HEK293 (cell line): ENCODE results near the gene KREMEN2.

Experiments used
- CTCF ChIA-PET: fragments of 350-600 bp; formaldehyde crosslinking; extraction: SDS; loops from one replicate; lab custom pipeline; 2021; ENCODE audit warnings: antibody characterized with exemption; lab: Yijun Ruan, JAX
- POLR2A ChIA-PET: fragments of 300-600 bp; formaldehyde crosslinking; extraction: SDS; loops from one replicate; lab custom pipeline; 2020; ENCODE audit warnings: antibody characterized with exemption, inconsistent platforms; lab: Yijun Ruan, JAX
- H3K27ac ChIP-seq: fragments of 200-500 bp; sonication (Bioruptor generic); 2 replicates; pipeline ENCODE4 v1.5.1; 2014; ENCODE audit warnings: low read depth, low read length, control low read depth, inconsistent platforms; ENCODE audit errors: extremely low read depth
- H3K36me3 ChIP-seq, 2 experiments: fragments of 200-500 bp in 1 of 2; sonication (Bioruptor generic) in 1 of 2; 1 replicate in 1 of 2; 2 replicates in 1 of 2; pipeline ENCODE4 v1.5.1; 2014 to 2017; ENCODE audit warnings: inconsistent platforms in 2 of 2, low read length in 2 of 2; ENCODE audit not compliant: control insufficient read depth in 2 of 2, insufficient read depth in 1 of 2
- H3K4me1 ChIP-seq: fragments of 200-500 bp; sonication (Bioruptor generic); 2 replicates; pipeline ENCODE4 v1.5.1; 2014; ENCODE audit warnings: mild to moderate bottlenecking, low read length, inconsistent platforms; ENCODE audit not compliant: control insufficient read depth, insufficient read depth
- H3K4me3 ChIP-seq: 2 replicates; pipeline ENCODE4 v1.5.1; 2011; ENCODE audit warnings: low read depth, mild to moderate bottlenecking, control low read depth, low read length, moderate library complexity
- H3K9me3 ChIP-seq: fragments of 200-500 bp; sonication (Bioruptor generic); 2 replicates; pipeline ENCODE4 v1.5.1; 2014; ENCODE audit warnings: low read depth, low read length, inconsistent platforms; ENCODE audit not compliant: control insufficient read depth, insufficient read depth
- GLIS2 ChIP-seq: fragments of 450-650 bp; formaldehyde crosslinking; IDR thresholded peaks from 2 replicates; pipeline ENCODE4 v1.5.1; 2016; ENCODE audit warnings: missing biosample characterization, missing genetic modification characterization
- SALL2 ChIP-seq: fragments of 450-650 bp; formaldehyde crosslinking; IDR thresholded peaks from 2 replicates; pipeline ENCODE4 v1.5.0; 2017; ENCODE audit warnings: missing biosample characterization, mild to moderate bottlenecking, missing genetic modification characterization, borderline replicate concordance
- SP3 ChIP-seq: fragments of 450-650 bp; formaldehyde crosslinking; IDR thresholded peaks from 2 replicates; pipeline ENCODE4 v1.5.1; 2016; ENCODE audit warnings: missing biosample characterization, missing genetic modification characterization
- ZBTB48 ChIP-seq: fragments of 450-650 bp; formaldehyde crosslinking; IDR thresholded peaks from 2 replicates; pipeline ENCODE4 v1.5.1; 2016; ENCODE audit warnings: missing biosample characterization, missing genetic modification characterization
- ZNF140 ChIP-seq: fragments of 450-650 bp; formaldehyde crosslinking; IDR thresholded peaks from 2 replicates; pipeline ENCODE4 v1.5.1; 2016; ENCODE audit warnings: missing biosample characterization, missing genetic modification characterization
- ZNF157 ChIP-seq: fragments of 450-650 bp; formaldehyde crosslinking; IDR thresholded peaks from 2 replicates; pipeline ENCODE4 v1.5.1; 2016; ENCODE audit warnings: missing biosample characterization, missing genetic modification characterization
- ZNF16 ChIP-seq: fragments of 450-650 bp; formaldehyde crosslinking; IDR thresholded peaks from 2 replicates; pipeline ENCODE4 v1.5.1; 2016; ENCODE audit warnings: low read depth, missing biosample characterization, missing genetic modification characterization
- ZNF19 ChIP-seq: fragments of 450-650 bp; formaldehyde crosslinking; IDR thresholded peaks from 2 replicates; pipeline ENCODE4; 2016; ENCODE audit warnings: missing biosample characterization, missing genetic modification characterization, low read depth
- ZNF23 ChIP-seq: fragments of 450-650 bp; formaldehyde crosslinking; IDR thresholded peaks from 2 replicates; pipeline ENCODE4 v1.5.1; 2016; ENCODE audit warnings: missing biosample characterization, missing genetic modification characterization, borderline replicate concordance
- ZNF274 ChIP-seq, 2 experiments: fragments of 200-500 bp in 1 of 2; fragments of 450-650 bp in 1 of 2; sonication (Bioruptor generic) in 1 of 2; formaldehyde crosslinking in 1 of 2; IDR thresholded peaks; 2 replicates each; pipeline versions ENCODE4 v1.5.1 to v1.6.1; 2014 to 2016; ENCODE audit warnings: borderline replicate concordance in 1 of 2, inconsistent platforms in 1 of 2, low read length in 1 of 2, missing biosample characterization in 1 of 2, missing genetic modification characterization in 1 of 2
- ZNF311 ChIP-seq: fragments of 450-650 bp; formaldehyde crosslinking; IDR thresholded peaks from 2 replicates; pipeline ENCODE4 v1.5.1; 2017; ENCODE audit warnings: missing biosample characterization, missing genetic modification characterization, borderline replicate concordance
- ZNF341 ChIP-seq: fragments of 450-650 bp; formaldehyde crosslinking; IDR thresholded peaks from 2 replicates; pipeline ENCODE4; 2016; ENCODE audit warnings: low read depth, missing biosample characterization, missing genetic modification characterization
- ZNF366 ChIP-seq: fragments of 450-650 bp; formaldehyde crosslinking; conservative IDR thresholded peaks from 2 replicates; pipeline ENCODE4 v1.5.1; 2016; ENCODE audit warnings: missing biosample characterization, missing genetic modification characterization
- ZNF423 ChIP-seq: fragments of 450-650 bp; formaldehyde crosslinking; IDR thresholded peaks from 2 replicates; pipeline ENCODE4 v1.5.1; 2016; ENCODE audit warnings: missing biosample characterization, missing genetic modification characterization
- ZNF433 ChIP-seq: fragments of 450-650 bp; formaldehyde crosslinking; IDR thresholded peaks from 2 replicates; pipeline ENCODE4 v1.5.1; 2016; ENCODE audit warnings: missing biosample characterization, missing genetic modification characterization, low read depth
- ZNF600 ChIP-seq: fragments of 450-650 bp; formaldehyde crosslinking; IDR thresholded peaks from 2 replicates; pipeline ENCODE4 v1.5.1; 2016; ENCODE audit warnings: missing biosample characterization, missing genetic modification characterization
- ZNF707 ChIP-seq: fragments of 450-650 bp; formaldehyde crosslinking; IDR thresholded peaks from 2 replicates; pipeline ENCODE4 v1.5.1; 2016; ENCODE audit warnings: missing biosample characterization, missing genetic modification characterization
- ZNF76 ChIP-seq: fragments of 450-650 bp; formaldehyde crosslinking; IDR thresholded peaks from 2 replicates; pipeline ENCODE4; 2016; ENCODE audit warnings: low read depth, missing biosample characterization, missing genetic modification characterization, borderline replicate concordance
- ZNF768 ChIP-seq: fragments of 450-650 bp; formaldehyde crosslinking; IDR thresholded peaks from 2 replicates; pipeline ENCODE4 v1.5.1; 2018; ENCODE audit warnings: missing biosample characterization, mild to moderate bottlenecking, missing genetic modification characterization
- ZNF791 ChIP-seq: fragments of 450-650 bp; formaldehyde crosslinking; IDR thresholded peaks from 2 replicates; pipeline ENCODE4 v1.5.1; 2016; ENCODE audit warnings: missing biosample characterization, missing genetic modification characterization
- ZSCAN16 ChIP-seq: fragments of 450-650 bp; formaldehyde crosslinking; IDR thresholded peaks from 2 replicates; pipeline ENCODE4 v1.5.1; 2016; ENCODE audit warnings: missing biosample characterization, missing genetic modification characterization
- TF ChIP-seq, protein P1 (sequence below): fragments of 450-650 bp; formaldehyde crosslinking; IDR thresholded peaks from 2 replicates; pipeline ENCODE4 v1.5.1; 2016; ENCODE audit warnings: missing biosample characterization, missing genetic modification characterization
- TF ChIP-seq, protein P2 (sequence below): fragments of 450-650 bp; formaldehyde crosslinking; IDR thresholded peaks from 2 replicates; pipeline ENCODE4 v1.5.1; 2016; ENCODE audit warnings: missing biosample characterization, missing genetic modification characterization
- TF ChIP-seq, protein P3 (sequence below): fragments of 450-650 bp; formaldehyde crosslinking; IDR thresholded peaks from 2 replicates; pipeline ENCODE4 v1.5.1; 2017; ENCODE audit warnings: missing biosample characterization, missing genetic modification characterization
- TF ChIP-seq, protein P4 (sequence below): fragments of 450-650 bp; formaldehyde crosslinking; IDR thresholded peaks from 2 replicates; pipeline ENCODE4 v1.5.1; 2017; ENCODE audit warnings: missing biosample characterization, mild to moderate bottlenecking, missing genetic modification characterization, moderate library complexity
- TF ChIP-seq, protein P5 (sequence below): fragments of 450-650 bp; formaldehyde crosslinking; IDR thresholded peaks from 2 replicates; pipeline ENCODE4 v1.5.1; 2016; ENCODE audit warnings: missing biosample characterization, missing genetic modification characterization

The KREMEN2 gene

DNA sequence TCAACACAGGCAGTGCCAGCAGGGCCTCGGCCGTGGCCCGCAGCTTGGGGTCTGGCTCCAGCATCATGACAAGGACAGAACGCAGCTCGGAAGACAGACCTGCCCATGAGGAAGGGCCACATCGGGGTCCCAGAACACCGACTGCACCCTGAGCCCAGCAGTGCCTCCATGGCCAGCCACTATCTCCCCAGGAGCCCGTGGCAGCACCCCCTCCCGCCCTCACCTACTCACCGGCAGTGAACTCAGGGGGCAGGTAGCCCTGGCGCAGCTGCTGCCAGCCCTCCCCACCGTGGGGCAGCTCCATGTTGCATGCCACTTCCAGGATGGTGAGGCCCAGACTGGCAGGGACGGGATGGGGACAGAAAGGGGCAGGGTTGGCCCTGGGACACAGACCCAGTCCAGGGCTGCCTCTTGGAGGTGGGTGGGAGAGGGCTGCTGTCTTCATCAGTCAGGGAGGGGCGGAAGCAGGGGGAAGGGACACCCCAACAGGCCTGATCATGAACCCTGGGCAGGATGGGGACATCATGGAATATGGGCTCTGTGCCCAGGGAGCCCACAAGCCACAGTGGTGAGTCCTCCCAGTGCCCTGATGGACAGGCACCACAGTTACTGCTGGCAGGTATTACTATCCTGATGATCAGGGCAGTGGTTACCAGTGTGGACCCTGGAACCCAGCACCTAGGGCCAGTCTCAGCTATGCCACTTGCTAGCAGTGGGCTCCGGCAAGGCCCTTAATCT is 10.4 kb downstream of the KREMEN2 start:
- H3K36me3 ChIP-seq, result peaks cover 3 to 76% of the 10 kb centered on the region in 2 experiments; a peak in 2 of 3 replicates
- POLR2A ChIA-PET, result interaction anchor here (0.6 to 1.5 kb wide), 5 partner anchors 8 to 92 kb away, joined by 3 to 4 read pairs (median 3); partner anchors contain the start of gene FLYWCH2

DNA sequence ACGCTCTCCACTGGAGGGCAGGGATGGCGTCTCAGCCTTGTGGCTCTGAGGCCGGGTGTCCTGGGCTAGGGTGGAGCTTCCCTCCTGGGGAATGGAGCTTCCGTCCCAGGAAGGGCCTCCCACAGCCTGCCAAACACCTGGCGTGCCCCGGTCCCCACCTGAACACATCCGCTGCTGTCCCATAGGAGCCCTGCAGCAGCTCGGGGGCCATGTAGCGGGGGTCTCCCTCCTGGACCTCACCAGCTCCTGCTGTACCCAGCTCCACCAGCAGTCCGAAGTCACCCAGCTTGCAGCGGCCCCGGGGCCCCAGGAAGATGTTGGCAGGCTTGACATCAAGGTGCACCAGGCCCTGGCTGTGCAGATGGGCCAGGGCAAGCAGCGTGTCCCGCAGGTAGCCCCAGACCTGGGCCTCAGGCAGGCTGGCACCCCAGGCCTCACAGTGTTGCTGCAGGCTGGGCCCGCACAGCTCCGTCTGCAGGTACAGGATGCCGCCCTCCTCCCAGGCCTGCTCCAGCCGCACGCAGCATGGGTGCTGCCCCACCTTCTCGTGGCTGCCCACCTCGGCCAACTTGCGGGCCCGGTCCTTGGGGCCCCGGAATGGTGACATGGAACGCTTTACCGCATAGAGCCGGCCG is 11.2 kb downstream of the KREMEN2 start:
- Histone ChIP-seq H3K4me1 (peaks cover 8% of the 10 kb centered on the region), H3K36me3 (peaks cover 3 to 76% of the 10 kb centered on the region in 2 experiments; a peak in 2 of 3 replicates), H3K4me3 (no peak overlapping the region), H3K9me3 (no peaks in the 10 kb centered on the region), H3K27ac (no peak overlapping the region)
- CTCF ChIA-PET, result no interaction called here
- POLR2A ChIA-PET, result interaction anchor here (0.6 to 1.0 kb wide), 3 partner anchors 9 to 46 kb away, joined by 4 read pairs; no protein-coding TSS in a partner anchor
- TF ChIP-seq ZNF707 (tag by site-specific recombination) (no peak), ZNF423 (no peak), ZSCAN16 (tag by site-specific recombination) (no peak), ZNF366 (tag by site-specific recombination) (no peak), ZNF16 (tag by site-specific recombination) (no peak)
- TF ChIP-seq, protein P1, sequence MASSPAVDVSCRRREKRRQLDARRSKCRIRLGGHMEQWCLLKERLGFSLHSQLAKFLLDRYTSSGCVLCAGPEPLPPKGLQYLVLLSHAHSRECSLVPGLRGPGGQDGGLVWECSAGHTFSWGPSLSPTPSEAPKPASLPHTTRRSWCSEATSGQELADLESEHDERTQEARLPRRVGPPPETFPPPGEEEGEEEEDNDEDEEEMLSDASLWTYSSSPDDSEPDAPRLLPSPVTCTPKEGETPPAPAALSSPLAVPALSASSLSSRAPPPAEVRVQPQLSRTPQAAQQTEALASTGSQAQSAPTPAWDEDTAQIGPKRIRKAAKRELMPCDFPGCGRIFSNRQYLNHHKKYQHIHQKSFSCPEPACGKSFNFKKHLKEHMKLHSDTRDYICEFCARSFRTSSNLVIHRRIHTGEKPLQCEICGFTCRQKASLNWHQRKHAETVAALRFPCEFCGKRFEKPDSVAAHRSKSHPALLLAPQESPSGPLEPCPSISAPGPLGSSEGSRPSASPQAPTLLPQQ (tag by site-specific recombination), result peak; percentile 29; the same call in 1 of the 2 replicates
- TF ChIP-seq, protein P2, sequence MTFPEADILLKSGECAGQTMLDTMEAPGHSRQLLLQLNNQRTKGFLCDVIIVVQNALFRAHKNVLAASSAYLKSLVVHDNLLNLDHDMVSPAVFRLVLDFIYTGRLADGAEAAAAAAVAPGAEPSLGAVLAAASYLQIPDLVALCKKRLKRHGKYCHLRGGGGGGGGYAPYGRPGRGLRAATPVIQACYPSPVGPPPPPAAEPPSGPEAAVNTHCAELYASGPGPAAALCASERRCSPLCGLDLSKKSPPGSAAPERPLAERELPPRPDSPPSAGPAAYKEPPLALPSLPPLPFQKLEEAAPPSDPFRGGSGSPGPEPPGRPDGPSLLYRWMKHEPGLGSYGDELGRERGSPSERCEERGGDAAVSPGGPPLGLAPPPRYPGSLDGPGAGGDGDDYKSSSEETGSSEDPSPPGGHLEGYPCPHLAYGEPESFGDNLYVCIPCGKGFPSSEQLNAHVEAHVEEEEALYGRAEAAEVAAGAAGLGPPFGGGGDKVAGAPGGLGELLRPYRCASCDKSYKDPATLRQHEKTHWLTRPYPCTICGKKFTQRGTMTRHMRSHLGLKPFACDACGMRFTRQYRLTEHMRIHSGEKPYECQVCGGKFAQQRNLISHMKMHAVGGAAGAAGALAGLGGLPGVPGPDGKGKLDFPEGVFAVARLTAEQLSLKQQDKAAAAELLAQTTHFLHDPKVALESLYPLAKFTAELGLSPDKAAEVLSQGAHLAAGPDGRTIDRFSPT (tag by site-specific recombination), result peak; percentile 75
- TF ChIP-seq, protein P3, sequence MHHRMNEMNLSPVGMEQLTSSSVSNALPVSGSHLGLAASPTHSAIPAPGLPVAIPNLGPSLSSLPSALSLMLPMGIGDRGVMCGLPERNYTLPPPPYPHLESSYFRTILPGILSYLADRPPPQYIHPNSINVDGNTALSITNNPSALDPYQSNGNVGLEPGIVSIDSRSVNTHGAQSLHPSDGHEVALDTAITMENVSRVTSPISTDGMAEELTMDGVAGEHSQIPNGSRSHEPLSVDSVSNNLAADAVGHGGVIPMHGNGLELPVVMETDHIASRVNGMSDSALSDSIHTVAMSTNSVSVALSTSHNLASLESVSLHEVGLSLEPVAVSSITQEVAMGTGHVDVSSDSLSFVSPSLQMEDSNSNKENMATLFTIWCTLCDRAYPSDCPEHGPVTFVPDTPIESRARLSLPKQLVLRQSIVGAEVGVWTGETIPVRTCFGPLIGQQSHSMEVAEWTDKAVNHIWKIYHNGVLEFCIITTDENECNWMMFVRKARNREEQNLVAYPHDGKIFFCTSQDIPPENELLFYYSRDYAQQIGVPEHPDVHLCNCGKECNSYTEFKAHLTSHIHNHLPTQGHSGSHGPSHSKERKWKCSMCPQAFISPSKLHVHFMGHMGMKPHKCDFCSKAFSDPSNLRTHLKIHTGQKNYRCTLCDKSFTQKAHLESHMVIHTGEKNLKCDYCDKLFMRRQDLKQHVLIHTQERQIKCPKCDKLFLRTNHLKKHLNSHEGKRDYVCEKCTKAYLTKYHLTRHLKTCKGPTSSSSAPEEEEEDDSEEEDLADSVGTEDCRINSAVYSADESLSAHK (tag by site-specific recombination), result no peak

More for the DNA sequence above, 10.4 kb downstream of the KREMEN2 start:
- H3K9me3 ChIP-seq, result no peaks in the 10 kb centered on the region
- TF ChIP-seq SALL2 (tag by site-specific recombination) (no peak), SP3 (tag by site-specific recombination) (no peak), ZNF274 (IDR thresholded peaks at IDR 0.05; ENCODE audit: low read length) (no peak), ZNF274 (tag by site-specific recombination; IDR thresholded peaks at IDR 0.05; ENCODE audit: borderline replicate concordance) (no peak), ZNF311 (no peak), ZNF157 (tag by site-specific recombination) (no peak), ZNF19 (tag by site-specific recombination) (no peak), ZNF791 (no peak), ZNF23 (tag by site-specific recombination) (no peak), GLIS2 (tag by site-specific recombination) (0 out of 2 replicates have a peak, but pooled peaks have one; percentile 5), ZNF341 (peak; percentile 40; the same call in 1 of the 2 replicates), ZNF768 (tag by site-specific recombination) (no peak), ZNF433 (no peak), ZNF600 (tag by site-specific recombination) (peak; percentile 11; the same call in 1 of the 2 replicates), ZBTB48 (no peak), ZNF76 (tag by site-specific recombination) (no peak), ZNF140 (tag by site-specific recombination) (no peak)
- TF ChIP-seq, protein P2 (tag by site-specific recombination), result peak; percentile 30
- TF ChIP-seq, protein P4, sequence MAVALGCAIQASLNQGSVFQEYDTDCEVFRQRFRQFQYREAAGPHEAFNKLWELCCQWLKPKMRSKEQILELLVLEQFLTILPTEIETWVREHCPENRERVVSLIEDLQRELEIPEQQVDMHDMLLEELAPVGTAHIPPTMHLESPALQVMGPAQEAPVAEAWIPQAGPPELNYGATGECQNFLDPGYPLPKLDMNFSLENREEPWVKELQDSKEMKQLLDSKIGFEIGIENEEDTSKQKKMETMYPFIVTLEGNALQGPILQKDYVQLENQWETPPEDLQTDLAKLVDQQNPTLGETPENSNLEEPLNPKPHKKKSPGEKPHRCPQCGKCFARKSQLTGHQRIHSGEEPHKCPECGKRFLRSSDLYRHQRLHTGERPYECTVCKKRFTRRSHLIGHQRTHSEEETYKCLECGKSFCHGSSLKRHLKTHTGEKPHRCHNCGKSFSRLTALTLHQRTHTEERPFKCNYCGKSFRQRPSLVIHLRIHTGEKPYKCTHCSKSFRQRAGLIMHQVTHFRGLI (tag by site-specific recombination), result no peak
- TF ChIP-seq, protein P5, sequence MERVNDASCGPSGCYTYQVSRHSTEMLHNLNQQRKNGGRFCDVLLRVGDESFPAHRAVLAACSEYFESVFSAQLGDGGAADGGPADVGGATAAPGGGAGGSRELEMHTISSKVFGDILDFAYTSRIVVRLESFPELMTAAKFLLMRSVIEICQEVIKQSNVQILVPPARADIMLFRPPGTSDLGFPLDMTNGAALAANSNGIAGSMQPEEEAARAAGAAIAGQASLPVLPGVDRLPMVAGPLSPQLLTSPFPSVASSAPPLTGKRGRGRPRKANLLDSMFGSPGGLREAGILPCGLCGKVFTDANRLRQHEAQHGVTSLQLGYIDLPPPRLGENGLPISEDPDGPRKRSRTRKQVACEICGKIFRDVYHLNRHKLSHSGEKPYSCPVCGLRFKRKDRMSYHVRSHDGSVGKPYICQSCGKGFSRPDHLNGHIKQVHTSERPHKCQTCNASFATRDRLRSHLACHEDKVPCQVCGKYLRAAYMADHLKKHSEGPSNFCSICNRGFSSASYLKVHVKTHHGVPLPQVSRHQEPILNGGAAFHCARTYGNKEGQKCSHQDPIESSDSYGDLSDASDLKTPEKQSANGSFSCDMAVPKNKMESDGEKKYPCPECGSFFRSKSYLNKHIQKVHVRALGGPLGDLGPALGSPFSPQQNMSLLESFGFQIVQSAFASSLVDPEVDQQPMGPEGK, result peak; percentile 31; the same call in 1 of the 2 replicates
- H3K4me3 ChIP-seq, result no peak overlapping the region
- no peak overlapping the region; the same call in 1 of the 2 replicates for H3K27ac ChIP-seq
- CTCF ChIA-PET, result interaction anchor here (0.6 kb wide), 1 partner anchor 1553 kb away, joined by 3 read pairs; no protein-coding TSS in a partner anchor
- H3K4me1 ChIP-seq, result peaks cover 9% of the 10 kb centered on the region
